Measurements from ENCODE around the gene TNFAIP8L3. TPM values are rescaled to one million over a fixed set of nuclear protein-coding genes. Genes with fewer than 3 reads are reported as not detected.

The TNFAIP8L3 gene
- total RNA-seq, 2 donors from 2014 or later = 33.3 to 42.0 TPM

- TF ChIP-seq, protein P1, sequence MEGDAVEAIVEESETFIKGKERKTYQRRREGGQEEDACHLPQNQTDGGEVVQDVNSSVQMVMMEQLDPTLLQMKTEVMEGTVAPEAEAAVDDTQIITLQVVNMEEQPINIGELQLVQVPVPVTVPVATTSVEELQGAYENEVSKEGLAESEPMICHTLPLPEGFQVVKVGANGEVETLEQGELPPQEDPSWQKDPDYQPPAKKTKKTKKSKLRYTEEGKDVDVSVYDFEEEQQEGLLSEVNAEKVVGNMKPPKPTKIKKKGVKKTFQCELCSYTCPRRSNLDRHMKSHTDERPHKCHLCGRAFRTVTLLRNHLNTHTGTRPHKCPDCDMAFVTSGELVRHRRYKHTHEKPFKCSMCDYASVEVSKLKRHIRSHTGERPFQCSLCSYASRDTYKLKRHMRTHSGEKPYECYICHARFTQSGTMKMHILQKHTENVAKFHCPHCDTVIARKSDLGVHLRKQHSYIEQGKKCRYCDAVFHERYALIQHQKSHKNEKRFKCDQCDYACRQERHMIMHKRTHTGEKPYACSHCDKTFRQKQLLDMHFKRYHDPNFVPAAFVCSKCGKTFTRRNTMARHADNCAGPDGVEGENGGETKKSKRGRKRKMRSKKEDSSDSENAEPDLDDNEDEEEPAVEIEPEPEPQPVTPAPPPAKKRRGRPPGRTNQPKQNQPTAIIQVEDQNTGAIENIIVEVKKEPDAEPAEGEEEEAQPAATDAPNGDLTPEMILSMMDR (IDR thresholded peaks at IDR 0.05) = no peak
- Histone ChIP-seq H3K4me3 (no peak overlapping the region), H3K9me3 (no peaks in the 10 kb centered on the region), H3K27me3 (replicated peaks; ENCODE audit: insufficient read depth) (no peaks in the 10 kb centered on the region), H3K27ac (peak overlapping the region; percentile 45 to 52), H3K4me1 (ENCODE audit: control insufficient read depth in 1 of 2, low read depth in 2 of 2) (peaks cover 16 to 68% of the 10 kb centered on the region in 2 donors), H3K36me3 (no peaks in the 10 kb centered on the region)
- no peak for DNase-seq (ENCODE audit: low spot score)
- no peak for ATAC-seq (ENCODE audit: insufficient number of reproducible peaks, low FRiP score, low read depth)
Measured at GRCh38 chr15:51089699-51090453, 4.8 kb downstream of the TNFAIP8L3 start.

- ATAC-seq (ENCODE audit: insufficient number of reproducible peaks, low FRiP score, low read depth) = no peak
- H3K4me1 ChIP-seq (ENCODE audit: control insufficient read depth in 1 of 2, low read depth in 2 of 2) = peaks cover 16 to 73% of the 10 kb centered on the region in 2 donors
- no peak for DNase-seq (ENCODE audit: low spot score)
- H3K36me3 ChIP-seq = no peaks in the 10 kb centered on the region
- H3K9me3 ChIP-seq = no peaks in the 10 kb centered on the region
- H3K27me3 ChIP-seq (replicated peaks; ENCODE audit: insufficient read depth) = no peaks in the 10 kb centered on the region
- TF ChIP-seq, protein P1 (IDR thresholded peaks at IDR 0.05) = no peak
- H3K27ac ChIP-seq = peak overlapping the region; percentile 26 to 52
- H3K4me3 ChIP-seq = no peak overlapping the region
Measured at GRCh38 chr15:51089041-51089440, 5.7 kb downstream of the TNFAIP8L3 start.

GRCh38 chr15:51088585-51088984 lies 6.1 kb downstream of the TNFAIP8L3 start:
- Histone ChIP-seq H3K9me3 (no peaks in the 10 kb centered on the region), H3K4me1 (ENCODE audit: control insufficient read depth in 1 of 2, low read depth in 2 of 2) (peaks cover 16 to 73% of the 10 kb centered on the region in 2 donors), H3K36me3 (no peaks in the 10 kb centered on the region), H3K4me3 (no peak overlapping the region), H3K27me3 (replicated peaks; ENCODE audit: insufficient read depth) (no peaks in the 10 kb centered on the region), H3K27ac (peak overlapping the region in 1 of 2 donors; percentile 52)
- ATAC-seq (ENCODE audit: insufficient number of reproducible peaks, low FRiP score, low read depth) = no peak
- no peak for DNase-seq (ENCODE audit: low spot score)
- TF ChIP-seq, protein P1 (IDR thresholded peaks at IDR 0.05) = no peak

GRCh38 chr15:51087513-51087912 lies 7.2 kb downstream of the TNFAIP8L3 start:
- Histone ChIP-seq H3K27ac (peak overlapping the region in 1 of 2 donors; percentile 36), H3K4me3 (no peak overlapping the region), H3K36me3 (no peaks in the 10 kb centered on the region), H3K4me1 (ENCODE audit: control insufficient read depth in 1 of 2, low read depth in 2 of 2) (peaks cover 12 to 62% of the 10 kb centered on the region in 2 donors), H3K9me3 (no peaks in the 10 kb centered on the region), H3K27me3 (replicated peaks; ENCODE audit: insufficient read depth) (no peaks in the 10 kb centered on the region)
- TF ChIP-seq, protein P1 (IDR thresholded peaks at IDR 0.05) = no peak
- DNase-seq (ENCODE audit: low spot score) (no peak), ATAC-seq (ENCODE audit: insufficient number of reproducible peaks, low FRiP score, low read depth) (no peak)

DNA sequence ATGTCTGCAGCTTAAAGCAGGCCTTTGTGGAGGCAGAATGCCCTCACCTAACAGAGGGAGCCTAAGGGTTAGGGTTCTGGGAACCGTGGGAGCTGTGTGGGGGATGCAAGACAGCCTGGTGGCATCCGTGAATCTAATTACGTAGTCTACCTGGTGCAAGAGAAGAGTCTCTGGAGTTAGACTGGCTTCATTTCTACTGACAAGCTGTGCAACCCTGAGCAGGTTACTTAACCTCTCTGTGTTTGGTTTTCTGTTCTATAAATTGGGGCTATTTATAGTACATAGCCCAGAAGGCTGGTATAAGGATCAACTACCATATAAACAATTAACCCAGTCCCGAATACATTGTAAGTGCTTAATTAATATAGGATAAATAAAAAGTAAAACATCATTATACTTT lies 8.3 kb downstream of the TNFAIP8L3 start:
- H3K27ac ChIP-seq = peak overlapping the region in 1 of 2 donors; percentile 57
- H3K9me3 ChIP-seq = no peaks in the 10 kb centered on the region
- ATAC-seq (ENCODE audit: insufficient number of reproducible peaks, low FRiP score, low read depth) (no peak), DNase-seq (ENCODE audit: low spot score) (no peak)
- no peaks in the 10 kb centered on the region for H3K27me3 ChIP-seq (replicated peaks; ENCODE audit: insufficient read depth)
- H3K36me3 ChIP-seq = no peaks in the 10 kb centered on the region
- H3K4me3 ChIP-seq = no peak overlapping the region
- TF ChIP-seq, protein P1 (IDR thresholded peaks at IDR 0.05) = no peak
- H3K4me1 ChIP-seq (ENCODE audit: control insufficient read depth in 1 of 2, low read depth in 2 of 2) = peaks cover 12 to 59% of the 10 kb centered on the region in 2 donors
